ENCODE data around the gene TIPIN. TPM values are rescaled to one million over a fixed set of nuclear protein-coding genes. Genes with fewer than 3 reads are reported as not detected.

The TIPIN gene
- polyA plus RNA-seq, 1 of the 3 experiments (the other 2 are of a cell fraction) = 5.7 TPM

DNA sequence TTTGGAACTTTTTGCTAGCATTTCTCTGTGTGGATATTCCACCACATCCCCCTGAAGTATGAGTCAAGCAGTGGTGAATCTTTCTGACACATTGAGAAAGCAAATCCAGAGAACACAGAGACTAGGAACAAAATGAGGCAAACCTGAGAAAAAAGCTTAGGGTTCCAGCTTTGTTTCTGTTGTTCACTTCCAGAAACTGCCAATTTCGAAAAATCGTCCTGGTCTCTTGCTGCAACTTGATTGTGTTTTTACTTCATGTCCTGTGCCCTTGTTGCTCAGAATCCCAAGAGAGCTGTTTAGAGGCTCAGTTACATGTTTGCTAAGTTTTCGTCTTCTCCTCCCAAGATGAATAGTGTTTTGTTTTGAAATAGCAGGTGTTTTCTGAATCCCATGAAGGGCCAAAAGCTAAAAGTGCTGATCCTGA lies 43.9 kb upstream of the TIPIN start:
- TF ChIP-seq, protein P1, sequence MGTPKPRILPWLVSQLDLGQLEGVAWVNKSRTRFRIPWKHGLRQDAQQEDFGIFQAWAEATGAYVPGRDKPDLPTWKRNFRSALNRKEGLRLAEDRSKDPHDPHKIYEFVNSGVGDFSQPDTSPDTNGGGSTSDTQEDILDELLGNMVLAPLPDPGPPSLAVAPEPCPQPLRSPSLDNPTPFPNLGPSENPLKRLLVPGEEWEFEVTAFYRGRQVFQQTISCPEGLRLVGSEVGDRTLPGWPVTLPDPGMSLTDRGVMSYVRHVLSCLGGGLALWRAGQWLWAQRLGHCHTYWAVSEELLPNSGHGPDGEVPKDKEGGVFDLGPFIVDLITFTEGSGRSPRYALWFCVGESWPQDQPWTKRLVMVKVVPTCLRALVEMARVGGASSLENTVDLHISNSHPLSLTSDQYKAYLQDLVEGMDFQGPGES (IDR thresholded peaks at IDR 0.05; ENCODE audit: low read depth, low read length) = no peak
- TF ChIP-seq, protein P2, sequence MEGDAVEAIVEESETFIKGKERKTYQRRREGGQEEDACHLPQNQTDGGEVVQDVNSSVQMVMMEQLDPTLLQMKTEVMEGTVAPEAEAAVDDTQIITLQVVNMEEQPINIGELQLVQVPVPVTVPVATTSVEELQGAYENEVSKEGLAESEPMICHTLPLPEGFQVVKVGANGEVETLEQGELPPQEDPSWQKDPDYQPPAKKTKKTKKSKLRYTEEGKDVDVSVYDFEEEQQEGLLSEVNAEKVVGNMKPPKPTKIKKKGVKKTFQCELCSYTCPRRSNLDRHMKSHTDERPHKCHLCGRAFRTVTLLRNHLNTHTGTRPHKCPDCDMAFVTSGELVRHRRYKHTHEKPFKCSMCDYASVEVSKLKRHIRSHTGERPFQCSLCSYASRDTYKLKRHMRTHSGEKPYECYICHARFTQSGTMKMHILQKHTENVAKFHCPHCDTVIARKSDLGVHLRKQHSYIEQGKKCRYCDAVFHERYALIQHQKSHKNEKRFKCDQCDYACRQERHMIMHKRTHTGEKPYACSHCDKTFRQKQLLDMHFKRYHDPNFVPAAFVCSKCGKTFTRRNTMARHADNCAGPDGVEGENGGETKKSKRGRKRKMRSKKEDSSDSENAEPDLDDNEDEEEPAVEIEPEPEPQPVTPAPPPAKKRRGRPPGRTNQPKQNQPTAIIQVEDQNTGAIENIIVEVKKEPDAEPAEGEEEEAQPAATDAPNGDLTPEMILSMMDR (IDR thresholded peaks at IDR 0.05) = no peak
- TF ChIP-seq TCF12 (IDR thresholded peaks at IDR 0.05) (no peak), CHD2 (IDR thresholded peaks at IDR 0.05; ENCODE audit: low read length, partially characterized antibody) (no peak), FOXM1 (IDR thresholded peaks at IDR 0.05; ENCODE audit: low read depth) (no peak), RFX5 (IDR thresholded peaks at IDR 0.05; ENCODE audit: low read length) (no peak)
- Histone ChIP-seq H3K27ac (ENCODE audit: low read depth in 2 of 2, low read length in 1 of 2) (peak overlapping the region in 1 of 2 experiments; percentile 25; a peak in 2 of 4 replicates), H3K4me1 (ENCODE audit: control insufficient read depth in 1 of 2, insufficient read depth in 2 of 2, low read depth in 1 of 2, low read length in 1 of 2) (peaks cover 0 to 18% of the 10 kb centered on the region in 2 experiments; a peak in 2 of 4 replicates), H3K9me3 (no peaks in the 10 kb centered on the region), H3K9ac (no peak overlapping the region), H3K79me2 (ENCODE audit: insufficient read depth) (peaks cover 98% of the 10 kb centered on the region), H3K36me3 (replicated peaks in 1 of 2; ENCODE audit: control insufficient read depth in 1 of 2, insufficient read depth in 2 of 2, low read length in 1 of 2) (peaks cover 0 to 4% of the 10 kb centered on the region in 2 experiments), H4K20me1 (ENCODE audit: insufficient read depth) (peaks cover 20% of the 10 kb centered on the region), H3K27me3 (ENCODE audit: insufficient read depth) (no peaks in the 10 kb centered on the region), H3F3A (replicated peaks; ENCODE audit: insufficient read depth) (peaks cover 7% of the 10 kb centered on the region), H3K4me2 (peak overlapping the region; percentile 42; the same call in 1 of the 2 replicates), H2AFZ (ENCODE audit: low read depth) (no peak overlapping the region), H3K4me3 (ENCODE audit: low read depth in 2 of 2, low read length in 1 of 2) (no peak overlapping the region), H3K9me2 (no peaks in the 10 kb centered on the region)
- DNase-seq = no peak
- ChIA-PET CTCF (interaction anchor here (0.7 kb wide), 2 partner anchors 12 to 327 kb away, joined by 3 read pairs; no protein-coding TSS in a partner anchor), POLR2A (no interaction called here)
- WGBS (ENCODE audit: low lambda C conversion rate) = 85% methylated on average over 3 of the region's 3 CpGs

GRCh38 chr15:66399276-66399675 lies 42.8 kb upstream of the TIPIN start:
- H3K4me2 ChIP-seq = no peak overlapping the region
- POLR2A ChIA-PET = no interaction called here
- H3K27me3 ChIP-seq (ENCODE audit: insufficient read depth) = no peaks in the 10 kb centered on the region
- TF ChIP-seq, protein P1 (IDR thresholded peaks at IDR 0.05; ENCODE audit: low read depth, low read length) = no peak
- peak; percentile 47 for TF ChIP-seq MXI1 (IDR thresholded peaks at IDR 0.05; ENCODE audit: low read depth, low read length)
- peak; percentile 68 for TF ChIP-seq GATA2 (CRISPR knock-in tag; IDR thresholded peaks at IDR 0.05)
- no peaks in the 10 kb centered on the region for H3K9me2 ChIP-seq
- peaks cover 0 to 18% of the 10 kb centered on the region in 2 experiments; a peak in 2 of 4 replicates for H3K4me1 ChIP-seq (ENCODE audit: control insufficient read depth in 1 of 2, insufficient read depth in 2 of 2, low read depth in 1 of 2, low read length in 1 of 2)
- H2AFZ ChIP-seq (ENCODE audit: low read depth) = no peak overlapping the region
- peaks cover 26% of the 10 kb centered on the region for H4K20me1 ChIP-seq (ENCODE audit: insufficient read depth)
- 77% methylated on average over 8 of the region's 8 CpGs for WGBS (ENCODE audit: low lambda C conversion rate)
- peaks cover 7% of the 10 kb centered on the region for H3F3A ChIP-seq (replicated peaks; ENCODE audit: insufficient read depth)
- no peaks in the 10 kb centered on the region for H3K9me3 ChIP-seq
- H3K9ac ChIP-seq = no peak overlapping the region
- CTCF ChIA-PET = interaction anchor here (1.1 to 1.2 kb wide), 2 partner anchors 11 to 97 kb away, joined by 3 to 6 read pairs; no protein-coding TSS in a partner anchor
- peak; percentile 49 for DNase-seq
- peaks cover 0 to 4% of the 10 kb centered on the region in 2 experiments for H3K36me3 ChIP-seq (replicated peaks in 1 of 2; ENCODE audit: control insufficient read depth in 1 of 2, insufficient read depth in 2 of 2, low read length in 1 of 2)
- peaks cover 98% of the 10 kb centered on the region for H3K79me2 ChIP-seq (ENCODE audit: insufficient read depth)
- no peak overlapping the region for H3K27ac ChIP-seq (ENCODE audit: low read depth in 2 of 2, low read length in 1 of 2)
- H3K4me3 ChIP-seq (ENCODE audit: low read depth in 2 of 2, low read length in 1 of 2) = no peak overlapping the region
